COLO829 (cell line): ENCODE measurements around the gene DCST2.
"Not testable (repeated sequence)": the region's sequence is repeated elsewhere in the genome, so short reads cannot be mapped to it uniquely, and the experiment has no call there.

Experiments
- DNase-seq: peaks from one replicate; pipeline ENCODE4 v3.0.0; 2012; ENCODE audit warnings: low spot score

The DCST2 gene

DNA sequence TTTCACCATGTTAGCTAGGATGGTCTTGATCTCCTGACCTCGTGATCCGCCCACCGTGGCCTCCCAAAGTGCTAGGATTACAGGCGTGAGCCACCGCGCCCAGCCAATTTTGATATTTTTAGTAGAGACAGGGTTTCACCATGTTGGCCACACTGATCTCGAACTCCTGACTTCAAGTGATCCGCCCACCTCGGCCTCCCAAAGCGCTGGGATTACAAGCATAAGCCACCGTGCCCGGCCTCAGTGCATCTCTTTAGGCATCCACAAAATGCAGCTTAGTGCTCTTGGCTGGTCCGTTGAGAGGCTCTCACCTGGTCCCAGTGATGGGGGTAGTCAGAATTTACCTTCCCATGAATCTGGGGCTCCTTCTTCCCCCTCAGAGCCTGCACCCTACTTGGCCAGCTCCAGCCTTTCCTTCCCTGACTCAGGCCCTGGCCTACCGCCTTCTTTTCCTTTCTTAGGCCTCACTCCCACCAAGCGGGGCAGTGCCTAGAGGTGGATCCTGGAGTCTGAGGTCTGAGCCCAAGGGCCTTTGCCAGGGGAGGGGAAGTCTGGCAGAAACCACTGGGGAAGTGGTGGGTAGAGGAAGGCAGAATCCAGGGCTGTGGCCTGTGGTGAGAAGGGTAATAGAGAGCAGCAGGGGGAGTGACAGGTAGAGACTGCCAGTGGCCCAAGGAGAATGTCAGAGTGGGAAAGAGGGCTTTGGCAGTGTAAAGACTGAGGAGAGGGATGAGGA, 36.4 kb downstream of the DCST2 start:
- DNase-seq = no peak

DNA sequence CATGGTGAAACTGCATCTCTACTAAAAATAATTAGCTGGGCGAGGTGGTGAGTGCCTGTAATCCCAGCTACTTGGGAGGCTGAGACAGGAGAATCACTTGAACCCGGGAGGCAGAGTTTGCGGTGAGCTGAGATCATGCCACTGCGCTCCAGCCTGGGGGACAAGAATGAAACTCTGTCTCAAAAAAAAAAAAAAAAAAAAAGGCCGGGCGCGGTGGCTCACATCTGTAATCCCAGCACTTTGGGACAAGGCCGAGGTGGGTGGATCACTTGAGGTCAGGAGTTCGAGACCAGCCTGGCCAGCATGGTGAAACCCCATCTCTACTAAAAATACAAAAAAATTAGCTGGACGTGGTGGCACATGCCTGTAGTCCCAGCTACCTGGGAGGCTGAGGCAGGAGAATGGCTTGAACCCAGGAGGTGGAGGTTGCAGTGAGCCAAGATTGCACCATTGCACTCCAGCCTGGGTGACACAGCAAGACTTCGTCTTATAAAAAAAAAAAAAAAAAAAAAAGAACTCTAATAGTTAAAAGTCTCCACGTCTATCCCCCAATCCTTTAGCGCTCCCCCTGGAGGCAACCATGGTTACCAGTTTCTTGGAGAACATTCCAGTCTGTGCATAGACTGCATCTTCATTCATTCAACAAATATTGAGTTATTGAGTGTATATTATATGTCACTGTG, 38.1 kb downstream of the DCST2 start:
- peak; percentile 87 for DNase-seq

DNA sequence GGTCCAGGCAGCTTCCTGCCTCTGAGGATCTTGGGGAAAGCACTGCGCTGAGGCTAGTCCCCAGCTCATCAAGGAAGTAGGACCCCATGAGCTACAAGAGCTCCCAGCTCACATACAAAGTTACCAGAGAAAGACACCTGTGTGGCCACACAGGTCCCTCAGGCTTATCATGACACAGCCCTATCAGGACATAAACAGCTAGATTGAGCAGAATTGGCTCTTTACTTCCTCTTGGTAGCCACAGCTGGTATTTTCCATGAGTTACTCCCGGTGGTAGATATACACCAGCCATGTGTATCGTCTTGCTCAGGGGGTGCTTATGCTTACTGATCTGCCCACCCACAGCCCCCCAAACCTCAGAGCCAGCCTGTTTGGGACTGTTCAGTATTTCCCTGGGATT, 39.0 kb downstream of the DCST2 start:
- DNase-seq = no peak

DNA sequence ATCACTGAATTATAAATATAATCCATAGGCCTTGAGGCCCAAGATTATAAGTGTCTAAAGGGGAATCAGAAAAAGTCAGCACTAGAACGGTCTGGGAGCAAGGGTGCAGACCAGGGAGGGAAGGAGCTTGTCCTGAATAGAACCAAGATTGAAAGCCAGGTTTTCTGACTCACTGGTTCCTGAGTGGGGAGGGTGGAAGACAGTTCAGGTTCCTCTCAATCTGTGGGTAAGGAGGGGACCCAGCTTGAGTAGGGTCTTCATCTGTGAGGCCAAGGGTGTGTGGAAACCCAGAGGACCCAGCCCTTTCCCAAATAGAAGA, 39.4 kb downstream of the DCST2 start:
- DNase-seq = no peak

DNA sequence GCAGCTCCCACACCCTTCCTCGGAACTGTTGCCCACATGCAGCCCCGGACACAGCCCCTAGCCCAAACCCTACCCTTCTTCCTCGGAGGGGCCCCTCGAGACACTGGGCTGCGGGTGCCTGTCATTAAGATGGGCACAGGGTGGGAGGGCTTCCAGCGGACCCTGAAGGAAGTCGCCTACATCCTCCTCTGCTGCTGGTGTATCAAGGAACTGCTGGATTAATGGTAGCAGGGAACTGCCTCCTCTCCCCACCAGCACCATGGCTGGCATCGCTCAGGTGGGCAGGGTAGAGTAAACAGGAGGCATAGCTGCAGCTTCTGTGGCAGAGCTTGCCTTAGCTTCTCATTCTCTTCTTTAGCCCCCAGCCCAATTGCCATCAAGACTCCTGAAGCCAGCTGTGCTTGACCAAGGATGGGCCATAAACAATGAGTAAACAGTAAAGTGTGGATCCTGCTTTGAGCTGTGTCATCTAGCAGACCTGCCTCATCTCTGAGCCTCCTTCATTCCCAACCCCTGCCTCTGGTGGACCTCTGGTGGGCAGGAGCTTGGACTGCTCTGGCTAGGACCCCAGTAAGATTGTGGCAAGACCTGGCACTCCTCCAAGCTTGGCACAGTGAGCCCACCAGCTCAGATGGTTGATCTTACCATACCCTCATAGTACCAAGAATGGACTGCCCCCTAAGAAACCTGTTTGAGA, 39.9 kb downstream of the DCST2 start, which contains the start of gene LENEP:
Gene LENEP, plus strand, starts transcription at position 15 of the 697 bp plus-strand sequence. Its CDS starts 22 bp downstream, at position 37.
- DNase-seq = no peak

DNA sequence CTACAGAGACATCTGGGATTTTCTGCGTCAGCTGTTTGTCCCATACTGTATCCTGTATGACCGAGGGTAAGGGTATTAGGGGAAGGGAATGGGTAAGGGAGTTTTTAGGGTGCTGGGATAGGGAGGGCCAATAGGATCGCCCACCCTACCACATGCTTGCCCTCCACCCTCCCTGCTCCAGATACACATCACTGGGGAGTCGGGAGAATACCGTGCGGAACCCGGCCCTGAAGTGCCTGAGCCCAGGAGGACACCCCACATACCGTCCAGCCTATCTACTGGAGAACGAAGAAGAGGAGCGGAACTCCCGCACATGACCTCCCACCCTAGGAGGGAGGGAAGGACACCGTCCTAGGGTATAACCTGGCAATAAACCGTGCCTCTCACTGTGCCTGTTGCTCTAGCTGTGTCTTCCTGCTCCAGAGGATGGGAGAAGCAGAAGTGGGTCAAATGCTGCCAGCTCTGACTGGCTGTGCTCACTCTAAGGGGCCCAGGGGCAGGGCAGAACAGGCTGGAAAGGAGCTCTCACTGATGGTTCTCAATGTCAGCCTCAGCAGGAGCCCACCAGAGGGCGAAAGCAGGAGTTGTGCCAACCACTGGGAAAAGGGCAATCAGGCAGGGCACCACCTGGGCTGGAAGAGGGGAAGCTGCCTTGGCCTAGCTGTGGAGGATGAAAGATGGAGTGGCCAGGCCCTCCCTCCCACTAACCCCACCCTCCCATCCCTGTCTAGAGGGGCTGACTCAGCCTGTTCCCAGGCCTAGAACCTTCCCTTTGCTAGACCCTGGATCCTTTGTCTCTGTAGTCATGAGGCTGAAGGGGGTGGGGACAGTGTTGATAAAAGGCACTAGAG, 40.6 kb downstream of the DCST2 start:
- DNase-seq = no peak

DNA sequence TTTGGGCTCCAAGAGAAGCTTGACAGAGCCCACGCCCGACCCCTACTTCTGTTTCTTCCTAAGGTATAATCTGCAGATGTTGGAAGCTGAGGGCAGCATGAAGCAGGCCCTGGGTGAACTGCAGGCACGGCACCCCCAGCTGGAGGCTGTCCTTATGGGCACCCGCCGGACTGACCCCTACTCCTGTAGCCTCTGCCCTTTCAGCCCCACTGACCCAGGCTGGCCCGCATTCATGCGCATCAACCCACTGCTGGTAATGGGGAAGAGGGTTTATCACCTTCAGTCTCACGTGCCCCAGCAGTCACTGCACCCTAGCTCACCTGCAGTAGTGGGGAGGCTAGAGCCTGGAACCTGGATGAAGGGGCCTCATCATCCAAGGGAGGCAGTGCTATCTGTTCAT, 43.3 kb downstream of the DCST2 start:
- no peak for DNase-seq

DNA sequence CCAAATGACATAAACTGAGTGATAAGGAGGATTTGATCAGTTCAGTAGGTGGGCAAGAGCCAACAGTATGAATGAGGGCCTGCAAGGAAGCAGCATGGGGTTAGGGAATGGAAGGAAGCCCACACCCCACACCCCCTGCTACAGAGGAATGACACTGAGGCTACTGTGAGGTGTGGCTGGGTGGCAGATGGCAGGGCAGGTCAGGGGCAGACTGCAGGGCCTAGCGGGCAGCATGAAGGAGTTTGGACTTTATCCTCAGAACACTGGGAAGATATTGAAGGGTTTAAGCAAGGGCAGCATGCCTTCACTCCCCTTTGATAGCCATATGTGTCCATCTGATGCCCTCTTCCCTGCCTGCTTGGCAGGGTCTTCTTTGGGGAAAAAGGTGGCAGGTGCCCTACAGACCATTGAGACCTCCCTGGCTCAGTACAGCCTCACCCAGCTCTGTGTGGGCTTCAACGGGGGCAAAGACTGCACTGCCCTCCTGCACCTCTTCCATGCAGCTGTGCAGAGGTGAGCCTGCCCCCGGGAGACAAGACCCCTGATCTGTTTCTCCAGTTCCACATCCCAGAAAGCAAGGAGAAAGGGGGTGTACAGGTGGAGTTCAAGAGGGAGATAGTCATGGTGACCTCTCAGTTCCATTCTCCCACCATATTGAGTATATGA, 44.3 kb downstream of the DCST2 start:
- DNase-seq = no peak

DNA sequence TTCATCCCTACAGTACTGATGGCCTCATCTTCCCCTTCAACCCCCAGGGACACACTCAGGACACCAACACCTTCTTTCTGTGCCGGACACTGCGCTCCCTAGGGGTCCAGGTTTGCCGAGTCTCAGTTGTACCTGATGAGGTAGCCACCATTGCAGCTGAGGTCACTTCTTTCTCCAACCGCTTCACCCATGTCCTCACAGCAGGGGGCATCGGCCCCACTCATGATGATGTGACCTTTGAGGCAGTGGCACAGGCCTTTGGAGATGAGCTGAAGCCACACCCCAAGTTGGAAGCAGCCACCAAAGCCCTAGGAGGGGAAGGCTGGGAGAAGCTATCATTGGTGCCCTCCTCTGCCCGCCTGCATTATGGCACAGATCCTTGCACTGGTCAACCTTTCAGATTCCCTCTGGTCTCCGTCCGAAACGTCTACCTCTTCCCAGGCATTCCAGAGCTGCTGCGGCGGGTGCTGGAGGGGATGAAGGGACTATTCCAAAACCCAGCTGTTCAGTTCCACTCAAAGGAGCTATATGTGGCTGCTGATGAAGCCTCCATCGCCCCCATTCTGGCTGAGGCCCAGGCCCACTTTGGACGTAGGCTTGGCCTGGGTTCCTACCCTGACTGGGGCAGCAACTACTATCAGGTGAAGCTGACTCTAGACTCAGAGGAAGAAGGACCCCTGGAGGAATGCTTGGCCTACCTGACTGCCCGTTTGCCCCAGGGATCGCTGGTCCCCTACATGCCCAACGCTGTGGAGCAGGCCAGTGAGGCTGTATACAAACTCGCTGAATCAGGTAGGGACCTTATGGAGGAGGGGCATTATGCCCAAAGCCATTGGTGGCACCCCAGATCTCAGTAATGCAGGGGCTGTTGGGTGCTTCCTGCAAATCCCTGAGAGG, 45.3 kb downstream of the DCST2 start:
- no peak for DNase-seq

DNA sequence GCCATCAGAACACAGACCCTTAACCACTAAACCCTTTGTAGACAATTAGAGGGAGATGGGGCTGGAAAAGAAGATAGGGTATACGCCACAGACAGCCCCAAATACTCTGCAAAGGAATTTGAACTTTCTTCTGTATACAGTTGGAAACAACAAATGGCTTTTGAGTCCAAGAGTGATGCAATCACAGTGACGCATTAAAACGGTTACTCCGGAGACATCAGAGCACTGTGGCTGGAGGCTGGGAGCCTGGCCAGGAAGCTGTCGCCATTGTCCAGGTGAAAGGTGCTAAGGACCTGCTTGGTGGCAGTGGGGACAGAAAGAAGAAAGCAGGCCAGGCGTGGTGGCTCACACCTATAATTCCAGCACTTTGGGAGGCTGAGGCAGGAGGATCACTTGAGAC, 46.3 kb downstream of the DCST2 start:
- no peak for DNase-seq

DNA sequence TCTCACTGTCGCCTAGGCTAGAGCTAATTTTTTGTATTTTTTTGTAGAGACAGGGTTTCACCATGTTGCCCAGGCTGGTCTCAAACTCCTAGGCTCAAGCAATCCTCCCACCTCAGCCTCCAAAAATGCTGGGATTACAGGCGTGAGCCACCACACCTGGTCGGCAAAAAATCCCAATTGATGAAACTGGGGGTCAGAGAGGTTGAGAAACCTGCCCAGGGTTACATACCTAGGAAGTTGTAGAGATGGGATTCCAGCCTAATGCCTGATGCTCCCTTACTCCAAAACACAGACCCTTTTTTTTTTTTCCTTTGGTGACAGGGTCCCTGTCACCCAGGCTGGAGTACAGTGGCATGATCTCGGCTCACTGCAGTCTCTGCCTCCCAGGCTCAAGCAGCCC, 46.8 kb downstream of the DCST2 start:
- not testable (repeated sequence) for DNase-seq

DNA sequence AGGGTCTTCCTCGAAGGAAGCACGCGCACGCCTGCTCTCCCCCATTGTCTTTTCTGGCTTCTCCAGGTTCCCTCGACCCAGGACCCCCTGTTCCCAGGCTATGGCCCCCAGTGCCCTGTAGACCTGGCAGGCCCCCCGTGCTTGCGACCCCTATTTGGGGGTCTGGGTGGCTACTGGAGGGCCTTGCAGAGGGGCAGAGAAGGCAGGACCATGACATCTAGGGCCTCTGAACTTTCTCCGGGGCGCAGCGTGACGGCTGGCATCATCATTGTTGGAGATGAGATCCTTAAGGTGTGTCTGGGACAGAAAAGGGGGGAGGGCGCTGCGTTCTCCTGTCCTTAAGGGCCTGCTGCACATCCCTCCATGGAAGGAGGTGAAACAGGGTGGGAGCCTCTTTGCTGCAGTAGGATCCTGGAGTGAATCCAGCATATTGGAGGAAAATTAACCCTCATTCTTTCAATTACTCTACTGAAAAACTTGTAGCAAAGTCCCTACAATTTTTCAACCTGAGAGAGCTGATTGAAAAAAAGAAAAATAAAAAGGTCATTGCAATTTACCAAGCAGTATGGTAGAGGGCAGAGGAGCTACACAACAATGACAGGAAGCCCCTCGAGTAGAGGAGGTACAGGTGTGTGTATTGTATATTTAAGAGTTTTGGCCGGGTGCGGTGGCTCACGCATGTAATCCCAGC, 49.7 kb downstream of the DCST2 start:
- no peak for DNase-seq

DNA sequence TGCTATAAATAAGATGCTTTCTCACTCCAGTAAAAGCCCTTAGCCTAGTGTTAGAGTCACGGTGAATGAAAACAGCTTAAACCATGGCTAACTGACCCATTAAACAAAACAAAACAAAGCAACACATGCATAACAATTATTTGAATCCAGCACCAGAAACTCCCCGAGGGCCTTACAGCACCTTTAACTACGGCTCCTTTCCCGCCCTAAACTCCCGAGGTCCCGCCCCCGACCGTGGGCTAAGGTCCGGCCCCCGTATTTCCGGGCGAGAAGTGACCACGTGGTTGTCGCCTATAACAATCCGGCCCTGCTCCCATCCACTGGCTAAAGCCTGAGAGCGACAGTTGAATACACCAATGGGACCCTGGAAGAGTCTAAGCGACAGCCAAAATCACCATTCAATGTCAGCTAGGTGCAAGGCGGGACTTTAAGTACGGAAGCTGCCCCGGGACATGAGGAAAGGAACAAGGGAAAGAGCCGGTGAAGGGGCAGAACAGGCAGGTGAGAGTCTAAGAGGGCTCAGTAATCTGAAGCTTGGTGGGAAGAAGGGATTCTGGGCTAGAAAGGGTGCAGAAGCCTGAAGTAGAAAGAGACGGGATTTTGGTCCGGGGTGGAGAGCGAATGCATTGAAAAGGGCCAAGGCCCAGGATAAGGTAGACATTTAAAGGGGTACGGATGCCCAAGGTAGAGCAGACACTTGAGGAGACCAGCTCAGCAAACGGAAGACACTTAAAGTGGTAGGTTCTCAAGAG, 50.5 kb downstream of the DCST2 start, which contains the start of gene FLAD1:
Gene FLAD1, plus strand, starts transcription at position 448 of the 752 bp plus-strand sequence. CDS start 351 bp downstream, outside the sequence.
- DNase-seq = peak; percentile 100

DNA sequence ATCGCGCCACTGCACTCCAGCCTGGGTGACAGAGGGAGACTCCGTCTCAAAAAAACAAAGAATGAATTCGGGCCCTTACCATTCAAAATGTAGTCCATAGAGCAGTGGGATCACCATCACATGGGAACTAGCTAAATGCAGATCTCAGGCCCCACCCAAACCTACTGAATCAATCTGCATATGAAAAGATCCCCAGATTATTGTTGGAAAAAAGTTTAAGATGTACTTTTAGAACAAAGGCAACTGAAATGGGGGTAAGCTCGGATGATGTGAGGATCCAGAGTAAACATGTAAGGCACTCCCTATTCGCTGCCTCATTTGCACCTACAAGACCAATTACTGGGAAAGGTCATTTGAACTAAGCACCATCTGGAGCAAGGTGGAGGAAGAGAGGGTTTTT, 51.2 kb downstream of the DCST2 start:
- no peak for DNase-seq

DNA sequence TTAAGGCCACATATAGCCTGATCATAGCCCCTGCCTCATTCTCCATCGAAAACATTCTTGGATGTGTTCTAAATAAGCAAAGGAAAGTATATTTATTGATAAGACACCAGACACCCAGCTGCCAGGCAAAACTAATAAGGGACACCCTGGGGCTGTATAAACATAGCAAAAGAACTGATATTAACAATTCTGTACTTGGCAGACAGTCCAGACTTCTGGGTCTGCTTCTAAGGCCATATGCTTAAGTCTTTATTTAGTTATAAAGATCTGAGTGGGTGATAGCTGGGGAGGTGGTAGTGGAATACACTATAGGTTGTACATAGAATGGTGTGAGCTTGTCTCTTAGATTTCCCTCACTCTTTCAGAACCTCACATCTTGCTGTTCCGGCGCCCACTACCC, 55.2 kb downstream of the DCST2 start:
- DNase-seq = no peak

DNA sequence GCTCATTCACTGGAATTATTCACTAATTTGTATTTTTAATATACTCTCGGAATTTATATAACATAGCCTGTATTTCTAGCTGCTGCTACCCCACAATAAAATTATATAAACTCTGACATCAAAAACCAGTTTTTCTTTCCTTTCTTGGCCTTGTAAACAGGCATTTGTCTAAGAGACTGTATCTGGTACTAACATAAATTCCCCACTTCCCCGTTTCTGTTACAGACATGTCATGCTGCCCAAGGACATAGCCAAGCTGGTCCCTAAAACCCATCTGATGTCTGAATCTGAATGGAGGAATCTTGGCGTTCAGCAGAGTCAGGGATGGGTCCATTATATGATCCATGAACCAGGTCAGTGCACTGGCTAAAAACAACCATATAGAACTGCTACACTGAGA, 55.8 kb downstream of the DCST2 start:
- not testable (repeated sequence) for DNase-seq

DNA sequence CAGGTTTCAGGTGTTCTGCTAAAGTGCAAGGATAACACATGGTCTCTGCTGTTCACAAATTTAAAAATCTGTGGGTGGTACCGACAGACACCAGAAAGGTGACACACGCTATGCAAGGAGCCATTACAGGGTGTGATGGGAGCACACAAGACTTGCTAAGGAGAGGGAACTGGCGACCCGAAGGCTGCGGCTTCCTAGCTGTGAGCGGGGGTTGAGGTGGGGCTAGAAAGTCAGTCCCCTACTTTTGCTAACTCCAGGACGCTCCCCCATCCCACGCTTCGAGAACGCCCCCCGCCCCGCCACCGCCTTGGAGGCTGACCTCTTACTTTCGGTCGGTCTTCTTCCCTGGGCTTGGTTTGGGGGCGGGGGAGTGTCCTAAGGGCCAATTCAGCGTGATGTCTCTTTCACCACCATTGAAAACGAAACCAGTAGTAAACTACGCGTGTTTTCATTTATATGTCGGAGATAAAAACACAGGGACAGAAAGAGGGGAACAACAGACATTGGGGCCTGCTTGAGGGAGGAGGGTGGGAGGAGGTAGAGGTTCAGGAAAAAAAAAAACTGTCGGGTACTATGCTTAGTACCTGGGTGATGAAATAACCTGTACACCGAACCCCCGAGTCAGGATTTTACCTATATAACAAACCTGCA, 58.0 kb downstream of the DCST2 start:
- DNase-seq = no peak

DNA sequence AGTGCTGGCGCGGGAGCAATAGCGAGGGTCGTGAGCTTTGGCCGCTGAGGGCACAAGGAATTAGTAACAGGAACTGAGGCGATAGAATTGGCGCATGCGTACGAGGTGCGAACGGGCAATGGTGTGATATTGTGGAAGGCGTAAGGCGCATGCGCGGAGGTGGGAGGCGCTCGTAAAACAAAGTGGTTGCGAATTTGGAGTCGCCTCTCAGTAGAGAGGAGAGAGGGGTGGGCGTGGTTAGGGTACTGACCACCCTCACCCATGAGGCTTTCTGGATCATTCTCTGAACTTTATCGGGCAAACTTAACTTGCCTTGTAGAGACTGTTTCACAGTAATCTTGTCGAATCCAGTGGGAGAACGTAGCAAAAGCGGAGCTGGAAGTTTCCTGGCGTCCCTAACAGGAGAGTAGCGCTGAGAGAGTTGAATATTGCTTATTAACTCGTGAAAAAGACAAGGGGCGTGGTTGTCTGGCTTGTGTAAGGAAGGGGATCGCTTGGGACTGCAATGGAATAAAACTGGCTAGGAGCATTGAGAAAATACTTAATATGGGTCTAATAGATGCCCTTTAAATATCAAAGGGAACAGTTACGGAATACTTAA, 58.7 kb downstream of the DCST2 start:
- peak; percentile 98 for DNase-seq
